ENCODE results near the gene PADI2.

PADI2 gene

DNA sequence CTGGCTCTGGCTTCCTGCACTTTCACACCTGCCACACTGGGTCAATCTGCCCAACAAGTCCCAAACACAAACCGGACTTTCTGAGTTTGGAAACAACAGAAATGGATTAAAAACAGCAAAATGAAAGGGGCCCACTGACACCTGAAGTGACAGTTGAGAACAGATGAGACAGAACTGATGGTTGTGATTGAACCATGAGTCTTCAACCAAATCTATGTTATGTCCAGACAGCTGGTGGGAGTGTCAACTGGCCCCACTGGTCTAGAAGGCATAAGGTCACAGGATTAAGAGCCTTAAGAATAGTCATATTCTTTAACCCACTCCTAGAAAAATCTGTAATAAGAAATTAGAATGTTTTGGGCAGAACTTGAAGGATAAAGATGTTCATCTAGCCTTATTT is 94.5 kb downstream of the PADI2 start:
- DNase-seq = no peak

DNA sequence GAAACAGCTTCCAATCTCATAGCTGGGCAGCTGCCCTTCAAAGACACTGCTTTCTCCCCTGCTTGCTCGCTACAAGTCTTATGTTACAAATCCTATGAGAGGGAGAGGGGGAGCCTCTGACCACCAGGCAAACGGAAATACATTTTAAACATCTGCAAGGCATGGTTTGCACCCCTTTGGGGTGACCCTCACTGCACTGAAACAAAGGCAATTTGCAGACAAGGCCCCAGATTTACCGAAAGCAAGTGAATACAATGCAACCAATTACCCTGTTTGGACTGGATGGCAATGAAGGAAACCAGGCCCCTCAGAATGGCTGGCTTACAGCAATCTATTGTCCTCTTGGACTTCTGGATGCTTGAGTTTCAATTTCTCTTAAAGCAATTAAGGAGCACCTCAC is 95.7 kb downstream of the PADI2 start:
- DNase-seq = no peak

DNA sequence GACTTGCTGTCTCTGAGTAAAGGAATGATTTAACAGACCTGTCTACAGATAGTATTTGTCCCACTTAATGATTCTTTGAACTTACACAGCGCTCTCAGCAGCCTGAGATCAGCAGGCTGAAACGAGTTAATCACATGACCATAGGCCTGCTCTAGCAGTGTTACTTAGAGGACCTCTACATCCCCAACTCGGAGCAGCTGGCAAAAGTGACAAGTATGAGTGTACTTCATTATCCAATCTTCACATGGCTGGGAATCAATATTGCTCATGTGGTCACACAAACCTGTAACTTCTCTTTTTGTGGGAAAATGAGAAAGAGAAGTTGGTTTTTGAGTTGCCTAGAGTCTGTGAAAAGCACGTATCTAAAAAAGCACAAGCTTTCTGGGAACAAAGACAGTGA is 96.1 kb downstream of the PADI2 start:
- no peak for DNase-seq

DNA sequence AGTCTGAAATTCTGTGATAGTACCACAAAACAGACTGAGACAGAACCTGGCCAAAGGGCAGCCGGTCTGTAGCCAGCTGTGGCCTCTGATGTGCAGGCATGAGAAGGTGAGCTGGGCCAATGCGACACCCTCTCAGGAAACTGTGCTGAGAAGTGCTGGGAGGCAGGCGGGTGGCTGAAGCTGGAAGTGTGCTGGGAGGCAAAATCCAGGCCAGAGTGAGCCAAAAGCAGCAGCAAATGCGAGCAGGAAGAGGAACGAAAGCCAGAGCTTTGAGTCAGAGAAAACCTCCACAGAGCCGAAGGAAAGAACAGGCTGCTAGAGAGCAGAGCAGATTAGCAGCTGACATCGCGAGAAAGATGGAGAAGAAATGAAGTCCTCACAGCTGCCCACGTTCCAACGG is 97.4 kb downstream of the PADI2 start:
- no peak for DNase-seq

DNA sequence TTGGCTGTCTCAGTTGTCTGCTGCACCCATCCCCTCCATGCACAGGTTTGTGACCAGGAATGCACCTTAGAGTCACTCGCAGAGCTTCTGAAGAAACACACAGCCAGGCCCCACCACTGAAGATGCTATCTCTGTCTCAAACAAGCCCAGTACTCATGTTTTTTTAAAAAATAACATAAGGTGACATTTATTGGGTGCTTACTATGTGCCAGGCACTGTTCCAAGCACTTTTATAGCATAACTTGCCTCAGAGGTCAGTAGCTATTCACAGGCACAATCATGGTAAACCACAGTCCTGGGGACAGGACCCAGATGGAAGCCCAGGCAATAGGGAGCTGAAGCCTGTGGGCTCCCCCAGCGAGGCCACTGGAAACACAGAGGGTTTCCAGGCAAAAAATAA is 98.7 kb downstream of the PADI2 start:
- DNase-seq = no peak

DNA sequence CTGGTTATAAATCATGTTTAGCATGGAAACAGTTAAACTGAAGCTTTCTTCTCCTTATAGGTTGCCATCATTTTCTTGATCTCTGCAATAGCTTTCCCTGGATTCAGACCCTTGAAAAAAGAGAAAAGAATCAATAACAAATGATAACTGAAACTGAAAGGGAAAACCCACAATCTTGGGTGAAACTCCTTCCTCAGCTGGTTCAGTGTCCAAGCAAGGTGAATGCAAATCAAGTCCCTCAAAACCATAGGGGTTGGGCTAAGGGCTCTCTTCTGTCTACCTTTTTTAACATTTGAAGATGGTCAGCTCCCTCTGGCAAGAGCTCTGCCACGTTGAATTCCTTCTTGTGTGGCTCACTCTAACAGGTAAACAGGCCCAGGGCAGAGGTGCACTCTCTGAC is 100.4 kb downstream of the PADI2 start:
- DNase-seq = no peak

- no peak for DNase-seq
Observed at GRCh38 chr1:17017435-17017834, 101.8 kb downstream of the PADI2 start.

Measured in hypothalamus (tissue), 51 donors.